Activated CD4-positive, alpha-beta T cell treated with anti-CD3 and anti-CD28 coated beads for 48 hours (primary cell): Measurements from ENCODE around the gene SIX2.

ENCODE experiments used
- DNase-seq: peaks from one replicate; pipeline ENCODE4 v3.0.0-alpha.2; 2020

SIX2 gene

DNA sequence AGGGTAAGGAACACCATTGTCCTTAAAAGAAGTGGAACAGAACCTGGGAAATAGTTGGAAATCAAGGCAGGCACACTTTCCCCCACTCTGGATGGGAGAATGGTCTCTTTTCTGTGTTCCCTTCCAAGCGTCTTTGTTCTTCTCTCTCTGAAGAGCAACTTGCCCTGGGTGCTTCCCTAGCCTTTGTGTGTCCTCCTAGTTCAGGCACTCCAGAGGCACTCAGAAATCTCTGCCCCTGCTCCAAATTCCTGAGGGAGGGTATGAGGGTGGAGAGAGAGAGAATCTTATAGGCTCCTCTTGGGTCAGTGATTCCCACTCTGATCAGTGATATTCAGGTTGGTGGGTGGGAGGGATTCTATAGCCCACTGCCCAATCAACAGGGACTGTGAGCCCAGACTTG lies 8.8 kb upstream of the SIX2 start:
- no peak for DNase-seq

DNA sequence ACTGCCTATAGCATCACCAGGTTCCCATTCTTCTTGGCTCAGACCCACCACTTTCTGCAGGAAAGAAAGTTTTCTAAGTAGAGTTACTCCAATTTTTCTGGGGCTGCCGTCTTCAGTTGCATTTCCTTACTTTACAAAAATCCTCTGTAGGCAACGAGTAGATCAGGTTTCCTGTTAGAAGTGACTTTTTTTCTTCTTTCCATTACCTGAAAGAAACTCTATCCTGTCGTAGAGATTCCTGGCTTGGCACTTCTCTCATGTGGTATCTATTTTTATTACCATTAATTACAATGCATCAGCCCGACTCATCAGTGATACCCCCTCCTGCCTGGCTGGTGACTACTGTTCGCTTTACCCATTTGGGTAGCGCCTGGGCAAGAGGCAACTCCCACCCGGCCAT lies 5.6 kb upstream of the SIX2 start:
- no peak for DNase-seq

DNA sequence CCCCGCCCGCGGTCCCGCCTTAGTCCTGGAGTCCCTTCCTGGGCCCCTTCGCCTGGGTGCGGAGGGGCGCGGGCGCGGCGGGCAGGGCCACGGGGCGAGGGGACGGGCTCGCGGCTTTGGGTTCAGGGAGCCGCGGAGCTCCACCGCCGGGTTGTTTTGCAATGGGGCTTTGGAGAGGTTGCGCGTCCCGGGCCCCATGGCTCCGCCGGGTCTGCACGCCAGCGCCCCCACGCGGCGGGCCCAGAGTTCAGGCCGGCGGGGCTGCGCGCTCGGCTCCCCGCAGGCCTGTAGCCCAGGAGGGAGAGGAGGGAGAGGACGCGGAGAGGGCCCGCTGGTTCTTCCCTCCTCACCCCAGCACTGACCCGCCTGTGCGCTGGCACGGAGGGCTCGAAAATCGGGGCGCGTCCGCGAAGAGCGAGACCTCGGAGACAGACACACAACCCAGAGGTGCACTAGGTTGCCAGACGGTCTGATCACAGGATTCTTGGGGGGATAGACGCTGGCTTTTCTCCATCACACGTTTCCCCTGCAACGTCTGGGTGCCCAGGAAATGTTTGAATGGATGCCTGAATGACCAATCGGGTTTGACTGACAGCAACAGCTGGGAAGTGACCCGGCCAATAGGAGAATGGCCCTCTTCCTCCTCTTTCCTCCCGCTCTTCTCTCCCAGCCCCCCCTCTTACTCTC lies 4.9 kb upstream of the SIX2 start:
- DNase-seq, result peak; percentile 66

DNA sequence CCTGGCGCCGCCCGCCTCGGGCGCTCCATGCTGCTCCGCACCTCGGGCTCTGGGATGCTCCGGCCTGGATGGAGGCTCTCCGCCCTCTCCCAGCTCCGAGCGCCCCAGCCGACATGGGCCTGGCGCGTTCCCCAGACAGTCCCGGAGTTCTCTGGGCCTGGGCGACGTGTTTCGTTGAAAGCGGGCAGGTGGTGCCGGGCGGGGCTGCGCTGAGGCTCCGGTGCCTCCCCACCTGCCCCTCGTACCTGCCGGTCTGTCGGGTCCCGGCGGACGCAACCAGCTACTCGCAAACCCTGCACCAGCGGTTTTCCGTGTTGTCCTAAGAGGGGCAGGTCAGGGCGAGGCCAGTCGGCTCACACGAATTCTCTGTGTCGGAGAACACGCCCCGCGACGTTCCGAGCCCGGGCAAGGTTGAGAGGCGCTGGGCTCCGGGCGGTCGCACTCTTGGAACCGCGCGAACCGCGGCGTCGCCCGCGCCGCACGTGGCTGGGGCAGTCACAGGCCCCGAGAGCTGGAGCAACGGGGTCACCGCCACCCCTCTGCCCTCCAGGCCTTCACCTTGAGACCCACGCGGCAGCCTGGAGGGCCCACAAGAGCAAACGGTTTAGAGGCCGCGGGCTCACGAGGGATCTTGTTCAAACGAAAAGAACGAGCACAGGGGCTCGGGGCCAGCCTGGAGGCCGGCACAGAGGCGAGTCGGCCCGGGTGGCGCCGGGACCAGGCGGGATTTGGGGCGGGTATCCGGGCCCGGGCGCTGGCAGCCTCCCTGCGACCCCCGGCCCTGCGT lies 4.2 kb upstream of the SIX2 start:
- DNase-seq, result no peak

DNA sequence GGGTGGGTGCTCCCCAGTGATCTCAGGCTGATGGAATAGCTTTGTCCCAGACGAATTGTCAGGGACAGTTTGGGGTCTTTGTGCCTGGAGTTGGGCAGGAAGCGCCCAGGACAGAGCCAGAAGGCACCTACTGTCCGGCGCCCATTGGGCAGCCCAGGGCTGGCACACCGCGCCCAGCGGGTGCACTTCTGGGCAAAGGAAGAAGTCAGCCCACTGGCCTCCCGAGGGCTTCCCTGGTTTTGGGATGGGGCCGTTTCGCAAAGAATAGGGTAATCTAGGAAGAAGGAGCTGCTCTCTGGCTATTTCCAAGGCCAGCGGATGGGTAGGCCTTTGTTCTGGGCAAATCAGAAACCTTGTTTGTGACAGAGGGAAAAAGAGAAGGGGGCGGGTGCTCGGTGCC lies 3.5 kb upstream of the SIX2 start:
- no peak for DNase-seq

DNA sequence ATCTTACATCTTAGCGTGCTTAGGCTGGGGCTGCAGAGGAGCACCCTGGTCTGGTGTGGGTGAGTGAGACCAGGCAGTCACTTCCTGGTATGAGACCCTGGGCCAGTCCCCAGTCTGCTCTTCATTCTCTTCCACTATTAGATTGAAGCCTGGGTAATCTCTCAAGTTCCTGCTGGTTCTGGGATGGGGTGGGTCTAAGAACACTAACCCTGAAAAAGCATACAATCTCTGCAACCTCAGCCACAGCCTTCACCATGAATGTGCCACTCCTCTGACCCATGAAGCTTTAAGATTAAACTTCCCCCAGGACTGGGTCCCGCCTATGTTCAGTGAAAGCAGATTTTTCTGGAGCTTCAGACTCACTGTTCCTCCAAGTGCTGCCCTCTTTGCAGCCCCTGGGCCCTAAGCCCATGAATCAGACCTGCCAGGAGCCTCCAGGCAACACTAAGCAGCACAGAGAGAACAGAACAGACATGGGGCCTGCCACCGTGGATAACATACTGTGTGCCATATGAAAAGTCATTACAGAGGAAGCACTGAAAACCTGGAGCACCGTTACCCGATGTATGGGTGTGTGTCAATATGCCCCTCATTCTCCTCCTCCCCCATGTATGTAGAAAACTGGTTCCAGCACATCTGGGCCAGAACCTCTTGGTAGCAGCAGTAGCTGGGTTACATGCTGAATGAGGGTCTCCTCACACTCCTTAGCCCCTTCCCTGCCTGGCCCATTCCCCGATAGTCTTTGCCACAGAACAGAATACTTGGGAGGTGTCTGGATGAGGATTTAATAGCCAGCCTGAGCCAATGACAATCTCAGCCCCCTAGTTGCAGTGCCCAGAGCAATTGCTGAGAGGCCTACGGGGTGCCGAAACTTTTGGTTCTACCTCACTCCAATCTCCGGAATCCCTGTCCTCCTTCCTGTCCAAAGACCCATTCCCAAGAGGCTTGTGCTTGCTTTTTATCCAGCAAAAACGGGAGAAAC lies 2.7 kb upstream of the SIX2 start:
- no peak for DNase-seq

DNA sequence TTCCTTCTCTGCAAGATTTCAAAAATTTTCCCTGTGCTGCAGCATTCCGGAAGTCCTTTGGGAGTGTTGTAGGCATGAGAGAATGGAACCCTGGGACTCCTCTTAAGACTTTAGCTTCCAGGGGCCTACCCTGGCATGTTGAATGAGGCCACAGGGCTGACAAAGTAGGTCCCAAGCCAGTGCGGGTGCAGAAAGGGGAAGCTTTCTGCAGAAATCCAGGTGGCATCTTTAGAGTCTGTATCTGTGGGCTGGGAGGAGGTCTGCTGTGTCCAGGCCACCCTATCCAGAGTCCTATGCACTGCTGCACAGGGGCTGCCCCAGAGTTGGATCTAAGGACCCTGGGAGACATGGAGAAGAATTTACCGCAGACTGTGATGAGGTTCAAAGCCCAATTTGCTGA lies 1.9 kb upstream of the SIX2 start:
- DNase-seq, result no peak

DNA sequence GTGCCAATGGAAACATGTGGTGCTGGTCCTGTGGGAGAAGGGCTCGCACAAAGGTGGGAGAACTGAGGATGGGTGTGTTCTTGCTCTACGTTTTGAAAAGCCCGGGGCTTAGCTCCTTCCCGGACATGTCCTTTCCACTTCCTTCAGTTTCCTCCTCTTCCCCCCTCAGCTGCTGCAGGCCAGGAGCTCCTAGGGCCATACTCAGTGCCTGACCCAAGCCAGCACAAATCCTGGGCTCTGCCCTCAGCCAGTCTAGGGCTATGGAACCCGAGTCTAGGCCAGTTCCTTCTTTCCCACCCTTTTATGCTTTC lies 1.4 kb upstream of the SIX2 start:
- no peak for DNase-seq

DNA sequence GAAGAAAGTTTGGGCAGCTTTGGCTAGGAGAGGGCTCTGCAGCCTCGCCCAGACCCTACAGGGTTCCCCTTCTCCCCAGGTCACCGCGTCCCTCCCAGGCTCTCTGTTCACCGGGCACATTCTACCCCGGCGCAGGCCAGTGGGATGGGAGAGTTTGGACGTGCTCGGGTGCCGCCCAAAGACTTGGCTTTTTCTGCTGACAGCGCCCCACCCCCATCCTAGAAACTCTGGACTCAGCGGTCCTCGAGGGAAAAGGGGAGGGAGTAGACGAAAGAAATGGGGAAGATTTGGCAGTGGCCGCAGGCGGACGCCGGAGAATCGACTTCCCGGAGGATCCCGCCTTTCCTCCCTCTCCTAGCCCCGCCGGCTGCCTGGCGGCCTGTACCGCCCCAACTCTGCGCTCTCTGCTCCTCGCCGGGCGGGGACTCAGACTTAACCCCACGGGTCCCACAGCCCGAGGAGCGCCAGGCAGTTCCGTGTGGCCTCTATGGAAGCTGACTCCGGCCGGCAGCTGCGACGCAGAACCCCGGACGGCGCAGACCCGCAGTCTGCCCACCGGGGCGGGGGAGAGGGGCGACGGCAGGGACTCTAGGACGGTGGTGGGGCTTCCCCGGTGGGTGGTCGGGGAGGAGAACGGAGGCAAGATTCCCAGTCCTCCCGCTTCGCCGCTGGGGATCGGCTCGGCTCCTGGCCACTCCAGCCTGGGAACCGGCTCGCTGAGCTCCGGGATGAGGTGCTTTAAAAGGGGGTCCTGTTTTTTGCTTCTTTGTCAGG lies 863 bp upstream of the SIX2 start:
- no peak for DNase-seq

DNA sequence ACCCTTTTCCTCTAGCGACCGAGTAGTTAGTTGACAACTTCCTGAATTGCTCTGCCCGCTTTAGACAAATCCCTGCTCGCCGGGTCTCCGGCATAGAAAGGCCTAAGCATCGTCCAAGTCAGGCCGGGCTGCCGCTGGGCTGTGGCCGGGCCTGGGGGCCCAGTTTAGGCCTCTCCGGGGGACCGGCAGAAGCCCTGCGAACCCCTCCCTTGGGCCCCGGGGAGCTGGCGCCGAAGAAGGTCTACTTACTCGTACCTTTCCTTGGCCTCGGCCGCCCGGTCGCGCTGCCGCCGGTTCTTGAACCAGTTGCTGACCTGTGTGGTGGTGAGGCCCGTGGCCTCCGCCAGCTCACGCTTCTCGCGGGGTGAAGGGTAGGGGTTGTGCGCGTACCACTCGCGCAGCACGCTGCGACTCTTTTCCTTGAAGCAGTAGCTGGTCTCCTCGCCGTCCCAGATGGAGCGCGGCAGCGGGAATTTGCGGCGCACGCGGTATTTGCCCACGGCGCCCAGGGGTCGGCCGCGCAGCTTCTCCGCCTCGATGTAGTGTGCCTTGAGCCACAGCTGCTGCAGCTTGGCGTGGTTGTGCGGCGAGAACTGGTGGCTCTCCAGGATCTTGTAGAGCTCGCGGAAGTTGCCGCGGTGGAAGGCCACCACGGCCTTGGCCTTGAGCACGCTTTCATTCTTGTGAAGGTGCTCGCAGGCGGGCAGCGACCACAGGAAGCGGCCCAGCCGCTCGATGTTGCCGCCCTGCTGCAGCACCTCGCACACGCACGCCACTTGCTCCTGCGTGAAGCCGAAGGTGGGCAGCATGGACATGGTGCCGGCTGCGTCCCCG lies 739 bp downstream of the SIX2 start:
- peak; percentile 24 for DNase-seq

DNA sequence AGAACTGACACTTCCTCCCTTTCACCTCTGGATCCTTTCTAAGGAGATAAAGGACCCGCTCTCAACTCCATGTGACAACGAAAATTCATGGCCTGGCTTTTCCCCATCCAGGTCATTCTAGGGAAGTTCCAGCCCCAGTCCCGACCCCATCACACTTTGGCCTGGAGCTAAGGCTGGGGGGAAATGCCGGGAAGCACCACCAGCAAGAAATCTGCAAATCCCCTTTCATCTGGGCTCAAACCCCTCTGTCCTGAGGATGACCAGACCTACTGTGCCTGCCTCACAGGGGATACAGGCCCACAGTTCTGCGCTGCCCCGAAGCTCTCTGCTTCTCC lies 1.3 kb downstream of the SIX2 start:
- DNase-seq, result no peak

DNA sequence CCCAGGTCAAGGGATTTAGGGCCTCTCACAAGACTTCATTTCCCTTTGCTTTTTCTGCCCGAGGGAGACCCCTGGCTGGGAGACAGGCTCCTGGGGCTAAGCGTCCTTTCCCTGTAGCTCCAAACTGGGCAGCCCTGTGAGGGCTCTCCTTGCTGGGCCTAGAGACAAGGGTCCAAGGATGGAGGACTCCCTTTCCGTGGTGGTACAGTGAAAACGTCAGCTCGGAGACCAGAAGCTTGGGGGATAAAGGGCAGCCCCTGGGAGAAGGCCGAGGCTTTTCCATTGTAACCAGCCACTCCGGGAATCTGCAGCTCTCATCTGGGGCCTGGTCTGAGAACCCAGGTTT lies 2.3 kb downstream of the SIX2 start:
- no peak for DNase-seq

DNA sequence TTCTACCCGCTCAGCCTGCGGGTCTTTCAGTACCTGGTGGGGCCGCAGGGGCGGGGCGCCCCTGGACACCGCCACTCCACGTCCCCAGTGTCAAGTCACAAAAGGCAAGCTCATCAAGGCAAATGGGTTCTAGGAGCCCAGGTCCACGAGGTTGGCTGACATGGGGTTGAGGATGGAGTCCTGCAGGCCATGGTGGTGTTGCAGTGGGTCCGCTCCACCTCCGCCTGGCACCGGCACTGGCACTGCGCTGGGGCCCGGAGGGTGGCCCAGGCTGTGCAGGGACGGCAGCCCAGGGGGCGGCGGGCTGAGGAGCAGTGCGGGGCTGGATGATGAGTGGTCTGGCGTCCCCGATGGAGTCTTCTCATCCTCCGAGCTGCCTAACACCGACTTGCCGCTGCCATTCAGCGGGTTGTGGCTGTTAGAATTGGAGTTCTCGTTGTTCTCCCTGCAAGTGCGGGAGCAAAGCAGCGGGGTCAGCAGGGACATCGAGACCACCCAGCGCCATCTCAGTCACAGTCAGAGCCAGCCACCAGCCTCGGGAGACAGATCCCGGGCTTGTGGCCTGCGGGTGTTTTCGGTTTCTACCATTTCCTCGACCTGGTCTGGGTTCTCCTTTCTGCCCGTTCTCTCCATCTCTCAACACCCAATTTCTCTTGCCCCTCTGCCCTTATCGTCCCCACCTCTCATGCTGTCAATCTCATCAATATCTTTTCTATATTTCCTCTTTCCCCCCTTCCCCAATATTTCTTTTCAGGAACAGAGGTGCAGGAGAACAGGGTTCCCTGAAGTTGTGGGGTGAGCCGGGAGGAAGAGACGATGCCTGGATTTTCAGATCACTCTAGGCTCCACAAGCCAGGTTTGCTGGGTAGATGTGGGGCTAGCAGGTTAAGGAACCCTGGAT lies 3.0 kb downstream of the SIX2 start:
- DNase-seq, result no peak

DNA sequence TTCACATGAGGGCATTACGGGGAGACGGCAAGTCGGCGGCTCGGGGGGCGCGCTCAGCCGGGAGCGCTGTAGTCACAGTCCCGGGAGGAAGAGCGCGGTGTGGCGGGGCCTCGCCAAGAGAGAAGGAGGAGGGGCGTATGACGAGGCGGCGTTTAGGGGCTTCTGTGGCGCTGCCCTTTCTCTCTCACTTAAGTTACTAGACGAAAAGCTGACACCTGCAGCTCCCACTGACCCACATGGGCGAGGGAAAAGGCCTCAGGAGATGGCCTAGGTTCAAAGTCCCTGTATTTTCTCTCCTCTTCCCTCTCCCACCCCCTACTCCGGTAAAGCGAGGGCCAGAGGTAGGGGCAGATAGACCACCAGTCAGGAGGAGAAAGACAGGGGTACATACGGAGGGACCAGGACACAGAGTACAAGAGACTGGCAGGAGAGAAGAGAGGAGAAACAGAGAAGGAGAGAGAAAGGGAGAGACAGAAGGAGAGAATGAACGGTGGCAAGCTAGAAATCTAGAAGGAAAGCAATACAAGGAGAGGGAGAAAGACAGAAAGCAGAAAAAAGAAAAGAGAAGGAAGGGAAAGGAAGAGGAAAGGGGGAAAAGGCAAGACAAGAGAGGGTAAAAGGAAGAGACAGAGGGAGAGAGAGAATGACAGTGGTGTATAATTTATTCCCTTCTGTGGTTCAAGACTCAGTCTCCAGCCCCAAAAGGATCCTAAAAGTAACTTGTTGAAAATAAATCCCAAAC lies 3.8 kb downstream of the SIX2 start:
- DNase-seq, result no peak

DNA sequence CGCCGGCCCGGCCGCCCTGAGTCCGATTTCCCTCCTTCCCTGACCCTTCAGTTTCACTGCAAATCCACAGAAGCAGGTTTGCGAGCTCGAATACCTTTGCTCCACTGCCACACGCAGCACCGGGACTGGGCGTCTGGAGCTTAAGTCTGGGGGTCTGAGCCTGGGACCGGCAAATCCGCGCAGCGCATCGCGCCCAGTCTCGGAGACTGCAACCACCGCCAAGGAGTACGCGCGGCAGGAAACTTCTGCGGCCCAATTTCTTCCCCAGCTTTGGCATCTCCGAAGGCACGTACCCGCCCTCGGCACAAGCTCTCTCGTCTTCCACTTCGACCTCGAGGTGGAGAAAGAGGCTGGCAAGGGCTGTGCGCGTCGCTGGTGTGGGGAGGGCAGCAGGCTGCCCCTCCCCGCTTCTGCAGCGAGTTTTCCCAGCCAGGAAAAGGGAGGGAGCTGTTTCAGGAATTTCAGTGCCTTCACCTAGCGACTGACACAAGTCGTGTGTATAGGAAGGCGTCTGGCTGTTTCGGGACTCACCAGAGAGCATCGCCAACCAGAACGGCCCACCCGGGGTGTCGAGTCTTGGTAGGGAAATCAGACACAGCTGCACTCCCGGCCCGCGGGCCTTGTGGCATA lies 4.6 kb downstream of the SIX2 start:
- DNase-seq, result peak; percentile 39

DNA sequence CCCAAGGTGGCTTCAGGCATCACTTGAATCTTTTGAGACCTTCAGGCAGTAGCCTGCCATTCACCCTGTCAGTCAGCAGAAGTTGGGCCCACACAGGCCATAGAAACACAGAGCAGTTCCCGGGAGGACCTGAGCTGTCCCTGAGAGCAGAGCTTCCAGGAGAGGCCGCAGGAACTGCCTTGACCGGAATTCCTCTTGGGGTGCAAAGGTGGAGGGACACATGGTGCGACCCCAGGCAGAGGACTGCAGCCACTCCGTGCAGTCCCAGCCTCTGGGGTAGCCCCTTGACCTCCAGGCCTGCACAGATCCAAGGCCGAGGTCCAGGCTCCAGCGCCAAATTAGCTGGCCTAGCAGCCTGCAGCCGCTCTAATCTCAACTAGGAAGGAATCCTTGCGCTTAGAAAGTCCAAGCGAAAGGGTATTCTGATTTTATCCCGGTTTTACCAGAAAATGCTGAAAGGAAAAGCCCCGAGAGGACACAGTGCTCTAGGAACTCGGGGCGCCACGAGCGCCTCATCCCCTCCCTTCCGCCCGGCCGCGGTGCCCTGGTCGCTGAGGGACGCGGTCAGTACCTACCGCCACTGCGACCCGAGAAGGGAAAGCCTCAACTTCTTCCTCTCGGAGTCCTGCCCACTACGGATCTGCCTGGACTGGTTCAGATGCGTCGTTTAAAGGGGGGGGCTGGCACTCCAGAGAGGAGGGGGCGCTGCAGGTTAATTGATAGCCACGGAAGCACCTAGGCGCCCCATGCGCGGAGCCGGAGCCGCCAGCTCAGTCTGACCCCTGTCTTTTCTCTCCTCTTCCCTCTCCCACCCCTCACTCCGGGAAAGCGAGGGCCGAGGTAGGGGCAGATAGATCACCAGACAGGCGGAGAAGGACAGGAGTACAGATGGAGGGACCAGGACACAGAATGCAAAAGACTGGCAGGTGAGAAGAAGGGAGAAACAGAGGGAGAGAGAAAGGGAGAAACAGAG lies 5.4 kb downstream of the SIX2 start:
- DNase-seq, result no peak

DNA sequence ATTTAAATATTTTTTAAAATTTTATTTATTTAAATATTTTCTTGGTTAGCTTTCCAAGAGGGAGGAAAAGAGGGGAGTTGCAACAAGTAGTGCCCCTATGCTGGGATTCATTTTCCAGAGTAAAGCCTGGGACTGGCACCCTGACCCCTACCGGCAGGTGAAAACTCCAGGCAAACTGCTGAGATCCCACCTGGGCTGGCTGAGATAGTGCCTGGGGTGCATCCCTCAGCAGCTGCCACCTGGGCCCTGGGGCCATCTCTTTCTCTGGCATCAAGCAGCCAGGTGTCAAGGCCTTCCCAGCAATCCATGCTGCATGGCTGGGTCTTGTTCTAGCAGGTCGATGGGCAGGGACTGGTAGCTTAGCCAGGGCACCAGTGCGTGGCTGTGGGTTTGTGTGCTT lies 6.6 kb downstream of the SIX2 start:
- no peak for DNase-seq

DNA sequence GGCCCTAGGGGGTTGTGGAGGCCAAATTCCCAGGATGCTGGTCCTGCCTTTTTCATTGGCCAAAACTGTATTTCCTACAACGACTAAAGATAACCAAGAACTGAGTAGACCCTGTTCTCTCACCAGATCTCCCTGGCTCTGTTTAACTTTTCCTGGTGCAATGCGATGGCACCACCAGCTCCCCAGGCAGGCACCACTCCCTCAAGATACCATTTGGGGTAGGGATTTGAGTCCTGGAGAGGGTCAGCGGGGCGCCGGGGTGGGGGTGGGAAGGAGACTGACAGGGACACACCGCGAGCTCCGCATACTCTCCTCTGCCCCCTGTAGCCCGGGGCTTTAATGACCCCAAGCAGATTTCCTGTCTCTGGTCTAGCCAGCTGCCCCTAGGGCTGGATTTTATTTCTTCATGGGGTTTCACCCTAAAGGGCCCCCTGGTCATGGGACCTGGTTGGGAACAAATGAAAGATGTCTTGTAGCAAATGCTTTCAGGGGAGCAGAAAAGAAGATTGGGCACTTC lies 7.3 kb downstream of the SIX2 start:
- no peak for DNase-seq
